Measurements from ENCODE around the gene ENPP6. TPM values are rescaled to one million over a fixed set of nuclear protein-coding genes. Genes with fewer than 3 reads are reported as not detected.
"Not testable (repeated sequence)": the region's sequence is repeated elsewhere in the genome, so short reads cannot be mapped to it uniquely, and the experiment has no call there.

ENPP6 gene
- total RNA-seq, 4 donors from 2014 or later, result 0.47 to 1.7 (median 1.2) TPM

GRCh38 chr4:184053434-184053833, 164.2 kb downstream of the ENPP6 start:
- H3K27me3 ChIP-seq, result no peaks in the 10 kb centered on the region
- no peaks in the 10 kb centered on the region for H3K36me3 ChIP-seq
- no peaks in the 10 kb centered on the region for H3K4me1 ChIP-seq
- ATAC-seq, result no peak
- H3K27ac ChIP-seq, result no peak overlapping the region
- TF ChIP-seq EP300 (IDR thresholded peaks at IDR 0.05), result no peak
- no peak for TF ChIP-seq POLR2A (IDR thresholded peaks at IDR 0.05)
- TF ChIP-seq CTCF (IDR thresholded peaks at IDR 0.05), result no peak
- TF ChIP-seq POLR2AphosphoS5 (IDR thresholded peaks at IDR 0.05), result no peak
- H3K4me3 ChIP-seq, result no peak overlapping the region
- H3K9me3 ChIP-seq, result peaks cover 0 to 7% (median 0%) of the 10 kb centered on the region in 3 donors
- WGBS, 2 donors (ENCODE audit: low coverage in 1 of 2), result 98% methylated on average over 5 of the region's 5 CpGs; no CpG with 5 or more reads in 1 of the 2 donors

DNA sequence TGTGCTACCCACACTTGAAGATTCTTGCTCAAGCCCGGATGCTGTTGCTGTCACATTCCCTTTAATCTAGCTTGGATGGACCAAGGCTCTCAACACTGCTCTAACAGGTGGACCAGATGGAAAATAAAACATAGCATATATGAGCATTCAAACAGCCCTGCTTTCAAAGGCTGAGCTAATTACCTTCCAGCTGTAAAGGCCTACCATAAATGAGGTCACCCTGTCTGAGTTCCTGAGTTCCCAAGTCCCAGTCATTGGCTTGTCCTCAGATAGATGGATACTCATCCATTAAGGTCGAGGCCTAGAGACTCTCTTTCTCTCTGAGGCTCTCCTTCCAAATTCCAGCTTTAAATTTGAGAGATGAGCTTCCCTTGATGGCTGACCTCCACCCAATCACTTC, 165.1 kb downstream of the ENPP6 start:
- no peak overlapping the region for H3K4me3 ChIP-seq
- peaks cover 0 to 7% (median 0%) of the 10 kb centered on the region in 3 donors for H3K9me3 ChIP-seq
- TF ChIP-seq POLR2AphosphoS5 (IDR thresholded peaks at IDR 0.05) (no peak), POLR2A (IDR thresholded peaks at IDR 0.05) (no peak), EP300 (IDR thresholded peaks at IDR 0.05) (no peak), CTCF (IDR thresholded peaks at IDR 0.05) (no peak)
- no peak overlapping the region for H3K27ac ChIP-seq
- H3K36me3 ChIP-seq, result no peaks in the 10 kb centered on the region
- ATAC-seq, result no peak
- WGBS, 2 donors (ENCODE audit: low coverage in 1 of 2), result 71 to 100% methylated on average over 1 of the region's 2 CpGs
- H3K27me3 ChIP-seq, result no peaks in the 10 kb centered on the region
- H3K4me1 ChIP-seq, result no peaks in the 10 kb centered on the region

- peaks cover 0 to 19% (median 0%) of the 10 kb centered on the region in 3 donors for H3K9me3 ChIP-seq
- not testable (repeated sequence) for H3K27me3 ChIP-seq, H3K4me3 ChIP-seq, ATAC-seq, H3K27ac ChIP-seq, H3K36me3 ChIP-seq, H3K4me1 ChIP-seq
- 96% methylated on average over 3 of the region's 4 CpGs for WGBS, 2 donors (ENCODE audit: low coverage in 1 of 2)
Observed at GRCh38 chr4:184051262-184051661, 166.4 kb downstream of the ENPP6 start.

DNA sequence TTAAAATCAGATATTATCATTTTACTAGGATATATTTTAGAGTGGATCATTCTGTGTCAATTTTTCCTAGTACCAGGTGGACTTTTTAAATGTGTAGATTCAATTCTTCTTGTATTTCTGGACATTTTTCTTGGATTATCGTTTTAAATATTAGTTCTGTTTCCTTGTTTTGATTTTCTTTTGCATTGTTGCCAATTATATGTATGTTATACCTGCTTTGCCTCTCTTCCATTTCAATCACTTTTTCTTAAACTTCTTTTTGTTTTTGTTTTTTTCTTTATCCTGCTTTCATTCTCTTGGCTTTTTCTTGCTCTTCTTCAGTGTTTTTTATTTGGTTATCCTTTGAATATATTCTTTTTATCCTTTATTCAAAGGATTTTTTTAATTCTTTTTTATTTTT, 171.5 kb downstream of the ENPP6 start:
- peaks cover 0 to 30% (median 0%) of the 10 kb centered on the region in 3 donors for H3K9me3 ChIP-seq
- H3K36me3 ChIP-seq, result no peaks in the 10 kb centered on the region
- no peak overlapping the region for H3K27ac ChIP-seq
- no peak overlapping the region for H3K4me3 ChIP-seq
- 69% methylated on average over 1 of the region's 1 CpG; no CpG with 5 or more reads in 1 of the 2 donors for WGBS, 2 donors (ENCODE audit: low coverage in 1 of 2)
- H3K4me1 ChIP-seq, result no peaks in the 10 kb centered on the region
- no peak for TF ChIP-seq POLR2A (IDR thresholded peaks at IDR 0.05)
- no peak for TF ChIP-seq CTCF (IDR thresholded peaks at IDR 0.05)
- no peak for TF ChIP-seq EP300 (IDR thresholded peaks at IDR 0.05)
- TF ChIP-seq POLR2AphosphoS5 (IDR thresholded peaks at IDR 0.05), result no peak
- peaks cover 4% of the 10 kb centered on the region for H3K27me3 ChIP-seq
- no peak for ATAC-seq

DNA sequence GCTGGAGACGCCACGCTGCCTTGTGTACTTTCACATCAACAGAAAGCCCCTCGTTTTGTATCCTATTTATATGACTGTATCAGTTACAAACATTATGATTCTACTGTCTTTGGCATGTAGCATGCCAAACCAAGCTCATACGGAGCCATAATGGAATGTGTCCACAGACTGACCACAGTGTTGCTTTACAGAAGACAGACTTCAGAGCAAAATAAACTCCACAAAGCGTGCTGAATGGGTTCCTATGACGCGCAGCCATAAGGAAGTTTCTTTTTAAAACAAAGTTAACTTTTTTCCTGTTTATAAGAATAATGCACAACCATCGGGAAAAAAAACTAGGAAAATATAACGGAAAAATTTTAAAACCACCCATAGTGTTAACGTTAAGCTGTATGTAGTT, 176.5 kb downstream of the ENPP6 start:
- no peak overlapping the region for H3K4me3 ChIP-seq
- peaks cover 17% of the 10 kb centered on the region for H3K27me3 ChIP-seq
- TF ChIP-seq POLR2A (IDR thresholded peaks at IDR 0.05), result no peak
- TF ChIP-seq EP300 (IDR thresholded peaks at IDR 0.05), result no peak
- TF ChIP-seq POLR2AphosphoS5 (IDR thresholded peaks at IDR 0.05), result no peak
- no peak for TF ChIP-seq CTCF (IDR thresholded peaks at IDR 0.05)
- H3K9me3 ChIP-seq, result peaks cover 0 to 15% (median 0%) of the 10 kb centered on the region in 3 donors
- H3K4me1 ChIP-seq, result no peaks in the 10 kb centered on the region
- no peak overlapping the region for H3K27ac ChIP-seq
- ATAC-seq, result no peak
- 88 to 94% methylated on average over 7 to 8 of the region's 10 CpGs for WGBS, 2 donors (ENCODE audit: low coverage in 1 of 2)
- no peaks in the 10 kb centered on the region for H3K36me3 ChIP-seq
